Stimulated activated CD4-positive, alpha-beta T cell treated with anti-CD3 and anti-CD28 coated beads, Interleukin-15, amount 100 ng/mL, for 24 hours (primary cell): Measurements from ENCODE around the gene TK2.
A peak's percentile ranks its signal among the peaks of the same experiment; 100 is the strongest.
"Not testable (repeated sequence)": the region's sequence is repeated elsewhere in the genome, so short reads cannot be mapped to it uniquely, and the experiment has no call there.

ENCODE experiments used
- DNase-seq: peaks from one replicate; pipeline ENCODE4 v3.0.0-alpha.2; 2020

TK2 gene

DNA sequence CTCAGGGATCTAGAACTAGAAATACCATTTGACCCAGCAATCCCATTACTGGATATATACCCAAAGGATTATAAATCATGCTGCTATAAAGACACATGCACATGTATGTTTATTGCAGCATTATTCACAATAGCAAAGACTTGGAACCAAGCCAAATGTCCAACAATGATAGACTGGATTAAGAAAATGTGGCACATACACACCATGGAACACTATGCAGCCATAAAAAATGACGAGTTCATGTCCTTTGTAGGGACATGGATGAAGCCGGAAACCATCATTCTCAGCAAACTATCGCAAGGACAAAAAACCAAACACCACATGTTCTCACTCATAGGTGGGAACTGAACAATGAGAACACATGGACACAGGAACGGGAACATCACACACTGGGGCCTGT is 48.4 kb downstream of the TK2 start:
- not testable (repeated sequence) for DNase-seq

- DNase-seq = not testable (repeated sequence)
Measured at GRCh38 chr16:66497921-66498320, 52.0 kb downstream of the TK2 start.

- not testable (repeated sequence) for DNase-seq
Measured at GRCh38 chr16:66496226-66496625, 53.7 kb downstream of the TK2 start.

GRCh38 chr16:66495440-66495839 is 54.5 kb downstream of the TK2 start:
- no peak for DNase-seq

DNA sequence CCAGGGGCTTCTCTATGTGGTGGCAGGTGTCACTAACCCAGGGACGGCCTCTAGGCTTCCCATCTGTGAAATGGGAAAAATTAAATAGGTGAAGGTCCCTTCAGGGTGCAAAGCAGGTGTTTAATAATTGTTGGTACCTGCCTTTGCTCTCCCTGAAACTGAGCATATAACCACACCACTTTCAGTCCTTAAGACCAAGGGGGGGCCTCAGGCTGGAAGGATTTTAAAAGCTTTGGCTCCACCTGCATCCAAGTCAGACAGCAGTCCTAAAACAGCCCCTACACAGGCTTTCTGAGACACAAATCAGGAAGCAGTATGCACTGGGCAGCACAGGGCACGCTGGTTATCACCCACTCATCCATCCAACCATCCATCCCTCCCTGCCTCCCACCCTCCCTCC is 55.0 kb downstream of the TK2 start:
- DNase-seq = no peak

GRCh38 chr16:66493490-66494401 is 56.2 kb downstream of the TK2 start:
- DNase-seq = no peak

- no peak for DNase-seq
Measured at GRCh38 chr16:66491716-66492064, 58.2 kb downstream of the TK2 start.

DNA sequence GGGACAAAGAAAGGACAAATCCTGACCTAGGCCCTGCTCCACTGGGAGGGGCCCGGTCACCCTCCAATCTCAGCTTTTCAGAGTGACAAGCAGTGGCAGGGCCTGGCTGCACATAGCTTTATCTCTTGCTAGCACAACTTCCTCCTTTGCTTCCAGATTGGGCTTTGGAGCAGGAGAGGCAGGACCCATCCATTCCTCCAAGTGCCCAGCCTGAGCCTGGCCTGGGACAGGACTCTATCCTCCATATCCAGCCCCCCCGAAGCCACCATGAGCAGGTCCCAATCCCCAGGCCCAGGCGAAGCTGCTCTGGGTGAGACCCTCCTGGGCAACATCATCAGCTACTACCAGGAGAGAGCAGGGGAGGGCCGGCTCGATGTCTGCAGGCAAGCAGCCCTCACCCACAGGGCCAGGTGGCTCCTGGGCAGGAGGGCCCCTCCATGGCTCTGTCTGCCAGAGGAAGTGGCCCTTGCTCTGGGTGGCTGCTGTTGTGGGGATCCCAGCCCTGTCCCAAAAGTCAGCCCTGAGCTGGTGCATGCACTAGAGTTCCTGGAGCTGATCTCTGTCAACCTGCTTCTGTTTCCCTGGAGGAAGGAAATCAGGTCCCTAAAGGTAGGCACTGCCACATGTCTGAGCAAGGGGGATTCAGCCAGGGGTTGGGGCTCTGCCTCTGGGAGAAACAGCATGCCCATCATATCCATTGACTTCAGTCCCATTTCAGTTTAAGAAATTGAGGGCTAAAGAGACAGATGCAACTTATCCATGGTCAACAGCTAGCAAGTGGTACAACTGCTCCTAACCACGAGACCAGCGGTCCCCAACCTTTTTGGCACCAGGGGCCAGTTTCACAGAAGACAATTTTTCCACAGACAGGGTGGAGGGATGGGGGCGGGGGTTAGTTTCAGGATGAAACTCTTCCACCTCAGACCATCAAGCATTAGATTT is 58.9 kb downstream of the TK2 start:
- DNase-seq = no peak

- DNase-seq = no peak
Measured at GRCh38 chr16:66489818-66490217, 60.1 kb downstream of the TK2 start.

DNA sequence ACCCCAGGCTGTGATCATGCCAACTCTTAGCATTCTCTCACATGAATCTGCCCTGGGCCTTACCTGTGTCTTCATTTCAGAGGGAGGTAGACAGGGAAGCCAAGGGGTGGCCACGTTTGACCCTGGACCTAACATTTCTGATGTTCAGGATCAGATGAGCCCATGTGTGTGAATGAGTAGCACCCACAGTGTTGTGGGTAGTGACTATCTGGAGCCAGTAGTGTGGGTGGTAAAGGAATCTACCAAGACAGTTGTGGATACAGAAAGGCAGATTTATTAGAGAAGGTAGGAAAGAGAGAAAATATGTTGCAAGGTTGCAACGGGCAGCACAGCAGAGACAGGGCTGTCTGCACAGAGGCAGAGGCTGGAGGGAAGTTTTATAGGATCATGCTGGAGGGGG is 60.5 kb downstream of the TK2 start:
- no peak for DNase-seq

- DNase-seq = no peak
Measured at GRCh38 chr16:66488505-66488904, 61.4 kb downstream of the TK2 start.

GRCh38 chr16:66487580-66488275 is 62.2 kb downstream of the TK2 start:
- no peak for DNase-seq

DNA sequence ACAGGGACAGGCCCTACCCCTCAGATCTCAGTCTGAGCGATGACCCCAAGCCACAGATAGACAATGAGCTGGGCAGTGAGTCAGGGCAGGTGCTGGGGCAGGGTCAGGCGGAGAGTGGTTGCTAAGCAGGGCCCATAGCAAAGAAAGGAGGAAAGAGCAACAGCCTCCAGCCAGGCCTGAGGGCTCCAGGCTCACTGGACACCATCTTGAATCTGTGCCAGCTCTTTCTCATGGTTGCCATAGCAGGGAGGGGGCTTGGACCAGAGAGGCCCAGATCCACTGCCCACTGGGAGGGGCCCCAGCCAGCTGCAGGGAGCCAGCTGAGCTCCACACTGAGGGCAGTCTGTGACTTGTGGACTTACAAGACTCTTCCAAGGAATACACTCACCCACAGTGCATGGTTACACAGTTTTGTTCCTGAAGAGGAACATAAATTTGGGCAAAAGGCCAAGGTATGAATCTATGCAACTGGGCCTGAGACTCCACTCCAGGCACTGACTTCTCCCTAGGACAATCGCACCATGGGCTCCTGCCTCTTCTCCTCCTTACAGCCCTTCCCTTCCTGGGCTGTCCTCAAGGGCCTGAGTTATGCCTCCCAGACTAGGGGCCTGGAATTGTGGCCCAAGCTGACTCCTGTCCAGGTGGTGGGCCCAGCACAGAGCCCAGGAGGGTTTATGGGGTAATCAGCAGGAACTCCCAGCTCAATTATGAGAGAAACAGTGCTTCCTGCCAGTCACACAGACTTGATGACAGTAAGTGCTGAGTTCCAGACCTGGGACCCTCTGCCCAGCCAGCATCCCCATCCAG is 62.9 kb downstream of the TK2 start:
- DNase-seq = no peak

DNA sequence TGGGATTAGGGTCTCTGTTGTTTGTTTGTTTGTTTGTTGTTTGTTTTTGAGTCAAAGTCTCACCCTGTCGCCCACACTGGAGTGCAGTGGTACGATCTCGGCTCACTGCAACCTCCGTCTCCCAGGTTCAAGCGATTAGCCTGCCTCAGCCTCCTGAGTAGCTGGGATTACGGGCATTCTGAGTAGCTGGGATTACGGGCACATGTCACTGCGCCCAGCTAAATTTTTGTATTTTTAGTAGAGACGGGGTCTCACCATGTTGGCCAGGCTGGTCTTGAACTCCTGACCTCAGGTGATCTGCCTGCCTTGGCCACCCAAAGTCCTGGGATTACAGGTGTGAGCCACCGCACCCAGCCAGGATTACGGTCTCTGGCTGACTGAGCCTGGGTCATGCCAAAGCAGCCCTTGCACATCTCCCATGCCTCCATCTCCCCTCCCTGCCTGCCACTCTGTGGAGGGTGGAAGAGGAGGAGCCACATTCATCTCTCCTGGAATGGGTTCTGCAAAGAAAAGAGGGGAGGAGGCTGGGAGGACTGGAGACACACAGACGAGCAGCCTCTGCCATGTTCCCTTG is 63.6 kb downstream of the TK2 start:
- DNase-seq = no peak

GRCh38 chr16:66485376-66485775 is 64.5 kb downstream of the TK2 start:
- DNase-seq = no peak

DNA sequence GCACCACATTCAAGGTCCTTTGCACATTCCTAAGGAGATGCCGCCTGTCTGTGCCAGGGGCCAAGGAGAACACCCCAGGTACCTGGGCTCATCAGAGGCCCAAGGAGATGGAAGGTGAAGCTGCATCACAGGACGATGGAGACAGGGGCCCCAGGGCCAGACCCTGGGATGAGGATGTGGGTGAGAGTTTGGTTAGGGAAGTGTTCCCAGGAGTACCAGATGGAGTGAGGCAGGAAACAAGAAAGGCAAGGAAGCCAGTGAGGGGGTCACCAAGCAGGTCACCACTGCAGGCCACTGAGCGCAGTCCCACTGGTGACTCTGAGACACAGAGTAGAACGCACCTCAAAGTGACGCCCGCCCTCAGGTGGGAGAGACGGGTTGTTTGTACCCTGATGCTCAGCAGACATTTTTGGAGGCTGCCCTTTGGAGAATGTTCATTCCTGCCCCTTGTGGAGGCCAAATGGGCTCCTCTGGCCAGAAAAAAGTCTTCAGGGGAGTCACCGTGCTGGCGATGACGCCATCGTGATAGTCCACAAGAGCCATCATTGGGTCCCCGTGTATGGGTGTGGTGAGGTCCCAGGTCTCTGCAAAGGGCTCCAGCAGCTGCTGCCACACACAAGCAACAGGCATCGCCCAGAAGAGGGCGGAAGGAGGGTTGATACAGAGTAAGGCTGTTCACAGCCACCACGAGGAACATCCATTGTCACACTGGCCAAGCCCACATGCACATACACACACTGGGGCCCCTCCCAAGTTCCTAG is 65.3 kb downstream of the TK2 start:
- no peak for DNase-seq

DNA sequence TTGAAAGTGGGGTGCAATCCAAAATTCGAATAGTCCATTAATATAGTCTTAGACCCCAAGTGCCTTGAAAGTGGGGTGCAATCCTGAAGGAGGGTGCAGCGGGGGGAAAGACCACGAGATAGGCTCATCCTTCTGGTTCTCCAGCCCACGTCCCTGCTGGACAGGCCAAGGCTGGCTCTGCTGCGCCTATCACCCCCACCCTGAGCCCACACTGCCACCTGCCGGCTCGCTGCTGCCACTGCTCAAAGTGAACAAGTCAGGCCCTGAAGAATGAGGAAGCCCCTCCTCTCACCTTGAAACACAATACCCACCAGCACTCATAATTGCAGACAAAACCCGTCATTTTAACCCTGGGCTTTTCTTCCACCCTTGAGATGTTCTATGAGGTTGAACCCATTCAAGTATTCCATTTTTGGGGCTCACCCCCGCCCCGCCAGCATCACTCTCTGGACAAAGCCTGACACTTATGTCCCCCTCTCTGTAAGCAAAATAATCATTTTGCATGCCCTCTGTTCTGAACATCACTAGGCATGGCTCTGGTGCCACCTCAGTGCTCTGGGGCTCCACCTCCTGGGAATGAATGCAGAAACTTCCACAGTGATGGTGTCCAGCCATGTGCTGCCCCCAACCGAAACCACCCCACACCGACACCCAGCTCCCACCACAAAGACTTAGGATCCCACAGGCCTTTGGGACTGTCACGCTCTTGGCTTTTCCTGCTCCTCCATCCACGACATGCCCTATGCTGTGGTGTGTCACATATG is 66.1 kb downstream of the TK2 start:
- peak; percentile 84 for DNase-seq

GRCh38 chr16:66481943-66482390 is 68.0 kb downstream of the TK2 start:
- no peak for DNase-seq

DNA sequence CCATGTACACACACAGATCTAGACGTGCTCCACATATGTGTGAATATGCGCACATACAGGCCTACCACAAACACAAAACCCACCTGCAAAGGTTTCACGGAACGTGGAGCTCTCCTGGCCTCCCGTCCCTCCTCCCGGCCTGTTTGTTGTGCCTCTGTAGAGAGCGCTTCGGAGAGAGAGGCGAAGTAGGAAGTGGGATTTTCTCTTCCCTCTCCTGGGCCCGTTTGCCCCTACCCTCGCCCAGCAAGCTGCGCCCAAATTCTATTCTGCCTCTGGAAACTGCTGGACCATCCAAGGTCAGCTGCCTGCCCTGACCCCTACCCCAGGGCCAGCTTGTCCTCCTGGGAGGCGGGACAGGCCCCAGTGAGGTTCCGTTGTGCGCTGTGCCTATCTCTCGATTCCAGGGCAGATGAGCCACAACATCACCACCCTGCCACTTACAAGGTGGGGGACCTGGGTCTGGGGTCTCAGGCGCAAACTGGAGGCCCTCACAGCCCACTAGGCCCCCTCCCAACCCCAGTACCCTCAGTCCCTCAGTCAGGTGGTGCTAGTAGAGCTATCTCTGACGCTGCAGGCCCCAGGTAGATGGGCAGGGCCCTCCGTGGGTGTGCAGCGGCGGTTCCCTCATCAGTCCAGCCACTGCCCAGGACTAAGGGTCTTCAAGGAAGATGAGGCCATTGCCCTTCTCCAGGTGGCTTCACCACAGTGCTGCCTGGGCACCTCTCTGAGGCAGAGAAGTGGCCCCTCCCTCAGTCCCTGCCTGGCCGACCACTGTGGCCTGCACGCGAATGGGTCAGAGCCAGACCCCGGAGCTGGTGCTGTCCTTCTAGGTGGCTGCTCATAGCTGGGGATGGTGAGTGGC is 68.6 kb downstream of the TK2 start:
- no peak for DNase-seq
